Stimulated activated naive CD8-positive, alpha-beta T cell treated with anti-CD3 and anti-CD28 coated beads, Interleukin-15, Interleukin-2, amounts not matched to agents 100 ng/mL and 50 ng/mL, for 24 hours (primary cell): ENCODE measurements around the gene C2orf76.

Experiments used
- H3K27ac Mint-ChIP-seq: one replicate; pipeline ENCODE4 v1.8.0; 2021; ENCODE audit warnings: mild to moderate bottlenecking, mixed read lengths
- H3K27me3 Mint-ChIP-seq: one replicate; pipeline ENCODE4 v1.8.0; 2021; ENCODE audit warnings: mixed read lengths
- H3K36me3 Mint-ChIP-seq: one replicate; pipeline ENCODE4 v1.8.0; 2021; ENCODE audit warnings: low read depth, mixed read lengths
- H3K4me1 Mint-ChIP-seq: one replicate; pipeline ENCODE4 v1.8.0; 2021; ENCODE audit warnings: low read depth, mixed read lengths
- H3K4me3 Mint-ChIP-seq: one replicate; pipeline ENCODE4 v1.8.0; 2021; ENCODE audit warnings: mild to moderate bottlenecking, mixed read lengths
- H3K9me3 Mint-ChIP-seq: one replicate; pipeline ENCODE4 v1.8.0; 2021; ENCODE audit warnings: mixed read lengths

The C2orf76 gene

DNA sequence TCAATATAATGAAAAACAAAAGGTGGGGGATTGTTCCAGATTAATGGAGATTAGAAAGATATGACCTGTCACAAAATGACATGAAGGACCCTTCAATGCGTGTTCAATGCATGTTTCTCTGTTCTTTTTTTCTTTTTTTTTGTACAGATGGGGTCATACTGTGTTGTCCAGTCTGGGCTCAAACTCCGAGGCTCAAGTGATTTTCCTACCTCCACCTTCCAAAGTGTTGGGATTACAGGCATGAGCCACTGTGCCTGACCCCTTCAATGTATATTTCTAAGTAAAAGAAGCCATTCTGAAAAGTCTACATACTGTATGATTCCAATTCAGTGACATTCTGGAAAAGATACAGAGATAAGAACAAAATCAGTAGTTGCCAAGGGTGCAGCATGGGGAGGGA lies 32.8 kb downstream of the C2orf76 start:
- H3K27me3 Mint-ChIP-seq: no peaks in the 10 kb centered on the region
- H3K4me1 Mint-ChIP-seq: peaks cover 8% of the 10 kb centered on the region
- H3K27ac Mint-ChIP-seq: no peak overlapping the region
- no peaks in the 10 kb centered on the region for H3K9me3 Mint-ChIP-seq
- peaks cover 4% of the 10 kb centered on the region for H3K36me3 Mint-ChIP-seq
- no peak overlapping the region for H3K4me3 Mint-ChIP-seq

DNA sequence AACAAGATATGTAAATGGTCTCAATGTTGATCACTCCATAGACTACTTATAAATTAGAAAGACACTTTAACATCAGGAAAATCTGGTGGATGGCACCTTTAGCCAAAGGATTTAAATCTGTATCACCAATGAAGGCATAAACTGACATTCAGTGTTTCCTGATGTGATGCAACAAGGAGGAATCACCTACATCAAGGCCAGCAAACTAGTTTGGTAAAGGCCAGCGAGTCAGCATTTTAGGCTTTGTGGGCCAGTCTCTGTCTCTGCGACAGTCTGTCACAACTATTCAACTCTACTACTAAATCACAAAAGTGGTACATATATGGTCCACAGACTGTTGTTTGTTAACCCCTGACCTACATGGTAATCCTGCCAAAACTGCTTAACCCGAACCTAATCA lies 33.3 kb downstream of the C2orf76 start:
- Mint-ChIP-seq H3K9me3 (no peaks in the 10 kb centered on the region), H3K36me3 (peaks cover 4% of the 10 kb centered on the region), H3K27me3 (no peaks in the 10 kb centered on the region), H3K4me3 (no peak overlapping the region), H3K27ac (no peak overlapping the region), H3K4me1 (peaks cover 3% of the 10 kb centered on the region)

DNA sequence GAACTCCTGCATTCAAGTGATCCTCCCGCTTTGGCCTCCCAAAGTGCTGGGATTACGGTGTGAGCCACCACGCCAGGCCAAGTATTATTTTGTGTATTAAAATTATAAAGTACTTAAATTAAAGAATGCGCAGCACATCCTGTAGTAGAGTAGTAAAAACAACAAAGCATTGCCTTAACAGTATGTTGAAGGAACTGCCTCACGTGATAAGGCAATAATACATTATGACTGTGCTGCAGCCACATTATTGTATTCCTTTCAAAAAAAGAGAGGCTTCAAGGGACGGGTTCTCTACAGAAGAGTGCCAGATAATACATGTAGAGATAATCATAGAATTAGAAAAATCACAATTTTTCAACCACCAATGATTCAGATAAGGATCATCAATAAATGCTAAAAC lies 33.7 kb downstream of the C2orf76 start:
- H3K9me3 Mint-ChIP-seq: no peaks in the 10 kb centered on the region
- peaks cover 4% of the 10 kb centered on the region for H3K36me3 Mint-ChIP-seq
- H3K4me1 Mint-ChIP-seq: no peaks in the 10 kb centered on the region
- no peak overlapping the region for H3K4me3 Mint-ChIP-seq
- no peak overlapping the region for H3K27ac Mint-ChIP-seq
- H3K27me3 Mint-ChIP-seq: no peaks in the 10 kb centered on the region

DNA sequence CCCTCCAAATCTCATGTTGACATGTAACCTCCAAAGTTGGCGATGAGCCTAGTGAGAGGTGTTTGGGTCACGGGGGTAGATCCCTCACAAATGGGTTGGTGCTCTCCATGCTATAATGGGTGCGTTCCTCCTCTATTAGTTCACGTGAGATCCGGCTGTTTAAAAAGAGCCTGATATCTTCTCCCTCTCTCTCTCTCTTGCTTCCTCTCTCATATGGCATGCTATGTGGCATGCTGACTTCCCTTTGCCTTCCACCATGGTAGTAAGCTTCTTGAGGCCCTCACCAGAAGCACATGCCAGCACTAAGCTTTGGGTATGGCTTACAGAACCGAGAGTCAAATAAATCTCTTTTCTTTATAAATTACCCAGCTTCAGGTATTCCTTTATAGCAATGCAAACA lies 39.2 kb downstream of the C2orf76 start:
- H3K36me3 Mint-ChIP-seq: peaks cover 4% of the 10 kb centered on the region

DNA sequence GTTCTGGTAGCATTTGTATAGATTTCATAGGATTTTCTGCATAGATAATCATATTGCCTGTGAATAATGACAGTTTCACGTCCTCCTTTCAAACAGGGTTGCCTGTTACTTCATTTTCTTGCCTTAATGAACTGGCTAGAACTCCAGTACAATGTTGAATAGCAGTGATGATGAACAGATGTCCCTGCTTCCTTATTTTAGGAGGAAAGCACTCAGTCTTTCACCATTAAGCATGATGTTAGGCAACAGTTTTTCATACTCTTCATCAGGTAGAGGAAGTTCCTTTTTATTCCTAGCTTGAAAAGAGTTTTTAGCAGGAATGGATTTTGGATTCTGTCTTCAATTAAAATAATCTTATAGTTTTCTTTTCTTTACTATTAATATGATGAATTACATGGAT lies 39.7 kb downstream of the C2orf76 start:
- no peak overlapping the region for H3K4me3 Mint-ChIP-seq
- no peak overlapping the region for H3K27ac Mint-ChIP-seq
- H3K36me3 Mint-ChIP-seq: peaks cover 4% of the 10 kb centered on the region
- H3K4me1 Mint-ChIP-seq: no peaks in the 10 kb centered on the region
- no peaks in the 10 kb centered on the region for H3K27me3 Mint-ChIP-seq
- no peaks in the 10 kb centered on the region for H3K9me3 Mint-ChIP-seq

More for the DNA sequence above, 39.2 kb downstream of the C2orf76 start:
- Mint-ChIP-seq H3K27ac (no peak overlapping the region), H3K4me1 (no peaks in the 10 kb centered on the region), H3K9me3 (no peaks in the 10 kb centered on the region), H3K4me3 (no peak overlapping the region), H3K27me3 (no peaks in the 10 kb centered on the region)

DNA sequence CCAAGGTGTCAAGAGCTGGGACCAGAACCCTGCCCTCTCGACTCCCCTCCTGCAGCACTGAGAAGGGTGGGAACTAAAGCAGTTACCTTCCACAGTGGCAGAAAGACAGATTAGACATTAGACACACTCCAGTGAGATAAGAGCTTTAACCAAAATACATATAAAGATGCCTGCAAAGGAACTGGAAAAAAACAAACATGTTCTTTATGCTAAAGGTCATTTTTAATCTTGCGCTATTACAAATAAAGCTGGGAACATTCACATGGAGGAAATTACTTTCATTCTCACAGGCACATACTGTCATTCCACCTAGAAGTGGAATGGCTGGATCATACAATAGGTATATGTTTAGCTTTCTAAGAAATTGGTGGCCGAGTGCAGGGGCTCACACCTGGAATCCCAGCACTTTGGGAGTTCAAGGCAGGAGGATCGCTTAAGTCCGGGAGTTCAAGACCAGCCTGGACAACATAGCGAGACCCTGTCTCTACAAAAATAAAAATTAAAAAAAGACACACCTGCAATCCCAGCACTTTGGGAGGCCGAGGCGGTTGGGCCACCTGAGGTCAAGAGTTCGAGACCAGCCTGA lies 41.9 kb downstream of the C2orf76 start:
- Mint-ChIP-seq H3K4me3 (no peak overlapping the region), H3K4me1 (no peaks in the 10 kb centered on the region), H3K36me3 (no peaks in the 10 kb centered on the region), H3K9me3 (no peaks in the 10 kb centered on the region), H3K27me3 (no peaks in the 10 kb centered on the region), H3K27ac (no peak overlapping the region)

DNA sequence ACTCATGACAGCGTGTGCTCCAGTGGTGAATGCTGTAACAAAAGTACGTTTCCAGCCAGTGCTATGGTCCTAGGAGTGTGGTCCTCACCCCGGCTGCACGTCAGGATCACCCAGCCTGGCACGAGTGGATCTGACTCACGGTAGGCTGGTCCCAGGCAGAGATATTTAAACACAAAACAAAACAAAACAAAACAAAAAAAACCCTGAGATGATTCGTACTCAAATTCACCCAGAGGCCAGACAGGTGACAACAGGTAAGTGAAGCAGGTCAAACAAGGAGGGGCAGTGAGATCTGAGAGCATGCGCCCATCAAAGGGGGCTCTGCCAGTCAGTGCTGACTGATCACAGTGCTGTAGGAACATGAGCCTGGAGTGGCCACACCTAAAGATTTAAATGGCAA lies 43.2 kb downstream of the C2orf76 start:
- H3K4me1 Mint-ChIP-seq: no peaks in the 10 kb centered on the region
- no peak overlapping the region for H3K4me3 Mint-ChIP-seq
- H3K27ac Mint-ChIP-seq: no peak overlapping the region
- H3K9me3 Mint-ChIP-seq: no peaks in the 10 kb centered on the region
- no peaks in the 10 kb centered on the region for H3K36me3 Mint-ChIP-seq
- no peaks in the 10 kb centered on the region for H3K27me3 Mint-ChIP-seq

DNA sequence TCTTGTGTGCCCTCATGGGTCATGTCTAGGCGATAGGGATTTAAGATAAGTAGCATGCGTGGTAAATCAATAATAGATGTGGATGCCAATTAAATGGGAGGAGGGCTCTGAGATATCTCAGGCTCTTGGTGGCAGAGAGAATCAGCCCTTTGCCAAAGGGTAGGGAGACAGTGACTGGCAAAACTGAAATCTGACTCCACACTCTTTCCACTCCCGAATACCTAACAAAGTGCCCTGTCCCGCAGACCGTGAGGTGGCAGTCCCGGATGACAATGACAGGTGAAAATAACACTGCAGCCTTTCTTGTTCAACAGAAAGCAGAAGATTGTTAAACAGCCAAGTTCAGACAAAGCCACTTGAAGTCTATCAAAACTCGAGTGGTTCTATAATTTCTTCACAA lies 47.0 kb downstream of the C2orf76 start:
- Mint-ChIP-seq H3K4me3 (no peak overlapping the region), H3K9me3 (no peaks in the 10 kb centered on the region), H3K36me3 (no peaks in the 10 kb centered on the region), H3K4me1 (no peaks in the 10 kb centered on the region), H3K27ac (no peak overlapping the region), H3K27me3 (no peaks in the 10 kb centered on the region)

DNA sequence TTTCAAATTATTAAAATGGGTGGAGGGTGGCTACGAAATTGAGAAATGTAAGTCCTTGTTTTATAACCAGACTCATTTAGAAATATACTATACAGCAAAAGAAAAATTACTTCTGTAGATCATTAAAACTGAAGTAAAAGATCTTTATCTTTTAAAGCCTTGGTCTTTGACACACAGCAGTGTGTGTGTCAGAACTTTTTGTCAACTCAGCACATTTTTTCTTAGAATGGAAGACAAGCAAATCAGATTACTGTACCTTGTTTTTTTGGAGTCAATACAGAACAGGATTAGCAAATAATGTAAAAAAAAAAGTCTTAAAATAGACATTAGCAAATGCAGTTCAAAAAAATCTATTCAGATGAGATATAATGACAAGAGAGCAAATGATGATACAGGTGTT lies 49.1 kb downstream of the C2orf76 start:
- Mint-ChIP-seq H3K4me3 (no peak overlapping the region), H3K9me3 (no peaks in the 10 kb centered on the region), H3K27ac (no peak overlapping the region), H3K27me3 (no peaks in the 10 kb centered on the region), H3K4me1 (no peaks in the 10 kb centered on the region), H3K36me3 (no peaks in the 10 kb centered on the region)

DNA sequence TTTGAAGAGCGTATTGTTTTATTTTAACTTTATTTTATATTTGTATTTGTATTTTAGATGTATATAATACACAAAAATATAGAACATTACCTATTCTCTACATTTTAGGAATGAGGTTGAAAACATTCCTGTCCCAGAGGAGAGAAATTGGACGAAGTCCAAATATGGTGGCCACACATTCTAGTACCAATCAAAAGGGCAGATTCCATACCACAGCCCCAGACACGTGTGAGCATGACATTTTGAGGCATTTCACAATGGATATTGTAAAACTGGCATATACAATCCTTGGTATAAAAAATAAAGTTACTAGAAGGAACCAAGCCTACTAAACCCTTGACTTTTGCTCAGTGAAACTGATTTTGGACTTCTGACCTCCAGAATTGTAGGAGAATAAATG lies 50.6 kb downstream of the C2orf76 start:
- Mint-ChIP-seq H3K27me3 (no peaks in the 10 kb centered on the region), H3K4me3 (no peak overlapping the region), H3K9me3 (no peaks in the 10 kb centered on the region), H3K4me1 (no peaks in the 10 kb centered on the region), H3K27ac (no peak overlapping the region), H3K36me3 (peaks cover 3% of the 10 kb centered on the region)

DNA sequence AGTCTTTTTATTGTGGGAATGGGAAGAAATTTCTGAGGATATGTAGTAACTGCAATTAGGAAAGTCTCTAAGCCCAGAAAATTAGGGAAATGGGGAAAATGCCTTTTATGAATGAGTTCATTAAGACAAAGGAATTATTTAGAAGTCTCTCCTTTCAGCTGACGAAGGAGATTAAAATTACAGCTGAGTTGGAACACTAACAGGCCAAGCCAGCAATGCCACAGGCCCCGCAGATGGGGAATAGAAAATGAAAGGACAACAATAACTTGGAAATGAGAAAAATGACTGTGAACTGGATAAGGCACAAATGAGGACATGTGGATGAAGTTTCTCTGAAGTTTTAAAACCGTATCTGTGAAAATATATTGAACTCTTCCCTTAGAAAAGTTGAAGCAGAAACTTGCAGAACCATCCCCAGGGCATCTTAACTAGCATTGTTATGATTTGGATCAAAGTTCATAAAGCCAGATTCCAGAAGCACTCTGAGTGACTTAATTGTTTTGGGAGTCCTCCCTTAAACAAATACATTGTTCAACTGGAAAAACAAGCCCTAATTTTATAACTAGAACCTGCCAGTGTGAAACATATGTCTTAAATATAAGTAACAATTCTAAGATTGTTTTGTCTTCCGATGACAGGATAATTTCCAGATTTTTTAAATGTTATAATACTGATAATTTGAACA lies 51.3 kb downstream of the C2orf76 start:
- Mint-ChIP-seq H3K9me3 (no peaks in the 10 kb centered on the region), H3K27ac (no peak overlapping the region), H3K27me3 (no peaks in the 10 kb centered on the region), H3K4me3 (no peak overlapping the region), H3K4me1 (no peaks in the 10 kb centered on the region), H3K36me3 (peaks cover 6% of the 10 kb centered on the region)

DNA sequence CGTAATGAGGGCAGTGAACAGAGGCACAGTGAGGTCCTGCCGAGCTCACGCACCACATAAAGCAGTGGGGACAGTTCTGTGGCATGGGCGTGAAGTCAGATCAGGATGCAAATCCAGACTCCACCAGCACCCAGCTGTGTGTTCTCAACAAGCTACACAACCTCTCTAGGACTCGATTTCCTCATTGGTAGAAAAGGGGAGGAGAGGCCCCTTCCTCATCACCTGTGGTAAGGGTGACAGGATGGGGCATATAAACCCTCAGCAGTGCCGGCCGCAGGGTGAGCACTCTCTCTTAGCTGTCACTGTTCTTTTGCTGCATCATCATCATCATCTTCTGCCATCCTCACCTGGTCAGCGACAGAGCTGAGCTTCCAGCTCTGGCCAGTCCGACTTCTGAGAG lies 54.8 kb downstream of the C2orf76 start:
- Mint-ChIP-seq H3K9me3 (no peaks in the 10 kb centered on the region), H3K27me3 (no peaks in the 10 kb centered on the region), H3K27ac (no peak overlapping the region), H3K4me1 (no peaks in the 10 kb centered on the region), H3K36me3 (peaks cover 6% of the 10 kb centered on the region), H3K4me3 (no peak overlapping the region)

DNA sequence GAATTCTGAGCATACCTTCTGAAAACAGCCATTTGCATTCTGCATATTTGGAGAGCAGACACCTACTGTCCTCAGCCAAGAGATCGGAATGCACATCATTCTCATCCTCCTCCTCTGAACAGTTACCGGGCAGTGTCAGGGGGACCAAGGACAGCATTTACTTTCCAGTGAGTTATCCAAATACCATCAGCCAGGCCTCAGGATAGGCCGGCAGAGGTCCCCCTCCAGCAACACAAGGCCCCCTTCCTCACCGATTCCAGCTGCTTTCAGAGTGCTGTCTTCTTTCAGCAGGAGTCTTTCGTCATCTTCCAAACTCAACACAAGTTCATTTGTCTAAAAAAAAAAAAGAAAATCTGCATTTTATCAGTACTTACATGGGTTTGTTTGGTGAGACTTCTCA lies 55.3 kb downstream of the C2orf76 start:
- Mint-ChIP-seq H3K27me3 (no peaks in the 10 kb centered on the region), H3K27ac (no peak overlapping the region), H3K9me3 (no peaks in the 10 kb centered on the region), H3K4me3 (no peak overlapping the region), H3K36me3 (peaks cover 6% of the 10 kb centered on the region), H3K4me1 (no peaks in the 10 kb centered on the region)

DNA sequence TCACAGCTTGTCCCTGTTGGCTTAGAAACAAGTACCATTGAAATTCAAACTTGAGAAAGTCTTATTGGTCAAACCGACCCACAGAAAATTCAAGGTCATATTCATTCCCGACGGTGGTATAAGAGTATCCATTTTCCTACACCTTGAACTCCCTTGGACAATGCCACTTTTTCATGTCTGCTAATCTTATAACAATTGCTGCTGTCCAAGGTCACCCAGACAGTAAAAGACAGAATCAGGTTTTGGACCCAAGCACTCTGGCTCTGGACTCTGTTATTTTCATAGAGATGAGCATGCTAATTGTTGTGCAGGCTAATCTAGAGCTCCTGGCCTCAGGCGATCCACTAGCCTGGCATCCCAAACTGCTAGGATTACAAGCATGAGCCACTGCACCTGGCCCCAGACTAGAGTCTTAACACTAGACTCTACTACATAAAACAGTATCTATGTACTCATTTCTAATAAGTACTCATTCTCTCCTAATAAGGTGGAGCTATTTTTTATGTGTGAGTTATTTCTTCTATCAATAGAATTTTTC lies 57.8 kb downstream of the C2orf76 start:
- no peaks in the 10 kb centered on the region for H3K4me1 Mint-ChIP-seq
- no peaks in the 10 kb centered on the region for H3K9me3 Mint-ChIP-seq
- H3K27me3 Mint-ChIP-seq: no peaks in the 10 kb centered on the region
- H3K36me3 Mint-ChIP-seq: peaks cover 6% of the 10 kb centered on the region
- no peak overlapping the region for H3K27ac Mint-ChIP-seq
- no peak overlapping the region for H3K4me3 Mint-ChIP-seq

DNA sequence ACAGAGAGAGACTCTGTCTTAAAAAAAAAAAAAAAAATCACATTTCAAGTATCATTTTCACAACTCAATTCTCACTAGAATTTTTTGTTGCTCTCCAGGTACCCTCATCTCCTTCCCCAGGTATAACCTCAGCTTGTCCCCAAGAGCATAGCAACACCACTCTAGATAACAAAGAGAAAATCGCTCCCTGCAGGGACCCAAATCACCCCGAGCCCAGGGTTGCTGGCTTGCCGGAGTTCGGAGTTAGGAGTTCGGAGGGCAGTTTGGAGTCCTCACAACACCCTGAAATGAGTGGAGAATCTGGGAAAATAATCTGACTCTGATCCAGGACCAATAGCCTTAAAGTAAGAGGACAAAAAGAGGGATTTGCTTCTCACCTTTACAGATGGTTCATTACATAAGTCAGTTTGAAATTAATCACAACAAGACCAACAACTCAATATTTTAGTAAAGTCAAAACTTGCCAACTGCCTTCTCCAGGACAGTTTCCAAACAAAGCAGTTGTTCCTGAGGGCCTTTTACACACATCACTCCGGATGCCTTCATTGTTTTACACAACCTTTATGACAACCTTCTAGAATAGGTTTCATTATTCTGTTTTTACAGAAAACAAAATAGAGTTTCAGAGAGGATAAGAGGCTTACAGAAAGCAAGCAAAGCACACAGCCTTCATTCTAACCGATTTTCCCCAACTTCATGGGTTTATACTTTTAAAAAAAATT lies 59.1 kb downstream of the C2orf76 start:
- peaks cover 6% of the 10 kb centered on the region for H3K36me3 Mint-ChIP-seq
- no peak overlapping the region for H3K4me3 Mint-ChIP-seq
- H3K4me1 Mint-ChIP-seq: no peaks in the 10 kb centered on the region
- no peaks in the 10 kb centered on the region for H3K27me3 Mint-ChIP-seq
- H3K27ac Mint-ChIP-seq: no peak overlapping the region
- H3K9me3 Mint-ChIP-seq: no peaks in the 10 kb centered on the region
